HL-60 (cell line): ENCODE measurements around the gene PGRMC2.

Experiments used
- CTCF ChIP-seq: IDR thresholded peaks from one replicate; pipeline ENCODE4 v1.5.1; 2011; ENCODE audit warnings: low read length, control low read depth, inconsistent platforms; ENCODE audit not compliant: insufficient read depth
- SPI1 ChIP-seq: IDR thresholded peaks from 2 replicates; pipeline ENCODE4 v1.6.1; 2012; ENCODE audit warnings: low read depth, mild to moderate bottlenecking, borderline replicate concordance

- no peak for TF ChIP-seq CTCF
- no peak for TF ChIP-seq SPI1
Observed at GRCh38 chr4:128307123-128307571, 19.5 kb upstream of the PGRMC2 start.
